GM18907 (cell line): Measurements from ENCODE around the gene C1orf52.

Experiments
- ATAC-seq: cut with Tn5 transposase; IDR thresholded peaks from one replicate; pipeline ENCODE4 v1.9.1; 2021; ENCODE audit warnings: mild to moderate bottlenecking, moderate library complexity; ENCODE audit not compliant: unreplicated experiment

C1orf52 gene

GRCh38 chr1:85237613-85238012, 21.8 kb downstream of the C1orf52 start:
- ATAC-seq = no peak

GRCh38 chr1:85230305-85230977, 29.0 kb downstream of the C1orf52 start:
- no peak for ATAC-seq

GRCh38 chr1:85229574-85230097, 29.8 kb downstream of the C1orf52 start:
- no peak for ATAC-seq

GRCh38 chr1:85228972-85229371, 30.5 kb downstream of the C1orf52 start:
- ATAC-seq = no peak

- ATAC-seq = no peak
These were observed 33.7 kb downstream of the C1orf52 start for GRCh38 chr1:85225624-85226380.

- no peak for ATAC-seq
These were observed 34.5 kb downstream of the C1orf52 start for GRCh38 chr1:85224734-85225623.

- no peak for ATAC-seq
These were observed 35.2 kb downstream of the C1orf52 start for GRCh38 chr1:85224295-85224694.

GRCh38 chr1:85223334-85223733, 36.1 kb downstream of the C1orf52 start:
- no peak for ATAC-seq

- no peak for ATAC-seq
These were observed 38.7 kb downstream of the C1orf52 start for GRCh38 chr1:85220756-85221201.

GRCh38 chr1:85219853-85220610, 39.4 kb downstream of the C1orf52 start:
- ATAC-seq = no peak

- ATAC-seq = no peak
These were observed 42.8 kb downstream of the C1orf52 start for GRCh38 chr1:85216697-85217096.

- ATAC-seq = no peak
These were observed 44.8 kb downstream of the C1orf52 start for GRCh38 chr1:85214654-85215053.

- ATAC-seq = no peak
These were observed 51.0 kb downstream of the C1orf52 start for GRCh38 chr1:85208488-85208887.

- no peak for ATAC-seq
These were observed 55.8 kb downstream of the C1orf52 start for GRCh38 chr1:85203573-85204171.

GRCh38 chr1:85202864-85203255, 56.6 kb downstream of the C1orf52 start:
- no peak for ATAC-seq

GRCh38 chr1:85202092-85202863, 57.2 kb downstream of the C1orf52 start:
- peak; percentile 27 for ATAC-seq

GRCh38 chr1:85201340-85202091, 57.9 kb downstream of the C1orf52 start:
- peak; percentile 49 for ATAC-seq
